ENCODE results near the gene SH3BGR. TPM values are rescaled to one million over a fixed set of nuclear protein-coding genes. Genes with fewer than 3 reads are reported as not detected.

The SH3BGR gene
- total and polyA plus RNA-seq, 2 of the 8 experiments (the other 6 are each of a cell fraction or from before 2014, with no cell fraction given): 2.1 to 5.9 TPM

DNA sequence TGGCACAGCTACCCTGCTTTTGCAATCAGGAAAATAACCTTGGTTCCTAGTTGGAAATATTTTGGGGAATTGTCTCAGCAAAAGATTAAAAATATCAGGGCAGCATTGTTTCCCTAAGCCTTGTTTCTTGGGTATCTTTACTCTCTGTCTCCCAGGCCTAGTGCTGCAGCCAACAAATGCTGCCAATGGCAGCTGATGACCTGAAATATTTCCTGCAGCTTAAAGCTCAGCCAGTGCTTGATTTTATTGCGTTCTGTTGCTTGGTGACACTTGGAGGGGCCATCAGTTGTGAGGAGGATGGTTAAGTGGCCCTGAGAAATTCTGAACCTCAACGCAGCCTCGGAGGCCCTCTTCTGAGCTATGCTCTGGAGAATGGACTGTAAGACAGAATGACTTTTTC is 101.6 kb downstream of the SH3BGR start (continued):
- TF ChIP-seq, protein P1, sequence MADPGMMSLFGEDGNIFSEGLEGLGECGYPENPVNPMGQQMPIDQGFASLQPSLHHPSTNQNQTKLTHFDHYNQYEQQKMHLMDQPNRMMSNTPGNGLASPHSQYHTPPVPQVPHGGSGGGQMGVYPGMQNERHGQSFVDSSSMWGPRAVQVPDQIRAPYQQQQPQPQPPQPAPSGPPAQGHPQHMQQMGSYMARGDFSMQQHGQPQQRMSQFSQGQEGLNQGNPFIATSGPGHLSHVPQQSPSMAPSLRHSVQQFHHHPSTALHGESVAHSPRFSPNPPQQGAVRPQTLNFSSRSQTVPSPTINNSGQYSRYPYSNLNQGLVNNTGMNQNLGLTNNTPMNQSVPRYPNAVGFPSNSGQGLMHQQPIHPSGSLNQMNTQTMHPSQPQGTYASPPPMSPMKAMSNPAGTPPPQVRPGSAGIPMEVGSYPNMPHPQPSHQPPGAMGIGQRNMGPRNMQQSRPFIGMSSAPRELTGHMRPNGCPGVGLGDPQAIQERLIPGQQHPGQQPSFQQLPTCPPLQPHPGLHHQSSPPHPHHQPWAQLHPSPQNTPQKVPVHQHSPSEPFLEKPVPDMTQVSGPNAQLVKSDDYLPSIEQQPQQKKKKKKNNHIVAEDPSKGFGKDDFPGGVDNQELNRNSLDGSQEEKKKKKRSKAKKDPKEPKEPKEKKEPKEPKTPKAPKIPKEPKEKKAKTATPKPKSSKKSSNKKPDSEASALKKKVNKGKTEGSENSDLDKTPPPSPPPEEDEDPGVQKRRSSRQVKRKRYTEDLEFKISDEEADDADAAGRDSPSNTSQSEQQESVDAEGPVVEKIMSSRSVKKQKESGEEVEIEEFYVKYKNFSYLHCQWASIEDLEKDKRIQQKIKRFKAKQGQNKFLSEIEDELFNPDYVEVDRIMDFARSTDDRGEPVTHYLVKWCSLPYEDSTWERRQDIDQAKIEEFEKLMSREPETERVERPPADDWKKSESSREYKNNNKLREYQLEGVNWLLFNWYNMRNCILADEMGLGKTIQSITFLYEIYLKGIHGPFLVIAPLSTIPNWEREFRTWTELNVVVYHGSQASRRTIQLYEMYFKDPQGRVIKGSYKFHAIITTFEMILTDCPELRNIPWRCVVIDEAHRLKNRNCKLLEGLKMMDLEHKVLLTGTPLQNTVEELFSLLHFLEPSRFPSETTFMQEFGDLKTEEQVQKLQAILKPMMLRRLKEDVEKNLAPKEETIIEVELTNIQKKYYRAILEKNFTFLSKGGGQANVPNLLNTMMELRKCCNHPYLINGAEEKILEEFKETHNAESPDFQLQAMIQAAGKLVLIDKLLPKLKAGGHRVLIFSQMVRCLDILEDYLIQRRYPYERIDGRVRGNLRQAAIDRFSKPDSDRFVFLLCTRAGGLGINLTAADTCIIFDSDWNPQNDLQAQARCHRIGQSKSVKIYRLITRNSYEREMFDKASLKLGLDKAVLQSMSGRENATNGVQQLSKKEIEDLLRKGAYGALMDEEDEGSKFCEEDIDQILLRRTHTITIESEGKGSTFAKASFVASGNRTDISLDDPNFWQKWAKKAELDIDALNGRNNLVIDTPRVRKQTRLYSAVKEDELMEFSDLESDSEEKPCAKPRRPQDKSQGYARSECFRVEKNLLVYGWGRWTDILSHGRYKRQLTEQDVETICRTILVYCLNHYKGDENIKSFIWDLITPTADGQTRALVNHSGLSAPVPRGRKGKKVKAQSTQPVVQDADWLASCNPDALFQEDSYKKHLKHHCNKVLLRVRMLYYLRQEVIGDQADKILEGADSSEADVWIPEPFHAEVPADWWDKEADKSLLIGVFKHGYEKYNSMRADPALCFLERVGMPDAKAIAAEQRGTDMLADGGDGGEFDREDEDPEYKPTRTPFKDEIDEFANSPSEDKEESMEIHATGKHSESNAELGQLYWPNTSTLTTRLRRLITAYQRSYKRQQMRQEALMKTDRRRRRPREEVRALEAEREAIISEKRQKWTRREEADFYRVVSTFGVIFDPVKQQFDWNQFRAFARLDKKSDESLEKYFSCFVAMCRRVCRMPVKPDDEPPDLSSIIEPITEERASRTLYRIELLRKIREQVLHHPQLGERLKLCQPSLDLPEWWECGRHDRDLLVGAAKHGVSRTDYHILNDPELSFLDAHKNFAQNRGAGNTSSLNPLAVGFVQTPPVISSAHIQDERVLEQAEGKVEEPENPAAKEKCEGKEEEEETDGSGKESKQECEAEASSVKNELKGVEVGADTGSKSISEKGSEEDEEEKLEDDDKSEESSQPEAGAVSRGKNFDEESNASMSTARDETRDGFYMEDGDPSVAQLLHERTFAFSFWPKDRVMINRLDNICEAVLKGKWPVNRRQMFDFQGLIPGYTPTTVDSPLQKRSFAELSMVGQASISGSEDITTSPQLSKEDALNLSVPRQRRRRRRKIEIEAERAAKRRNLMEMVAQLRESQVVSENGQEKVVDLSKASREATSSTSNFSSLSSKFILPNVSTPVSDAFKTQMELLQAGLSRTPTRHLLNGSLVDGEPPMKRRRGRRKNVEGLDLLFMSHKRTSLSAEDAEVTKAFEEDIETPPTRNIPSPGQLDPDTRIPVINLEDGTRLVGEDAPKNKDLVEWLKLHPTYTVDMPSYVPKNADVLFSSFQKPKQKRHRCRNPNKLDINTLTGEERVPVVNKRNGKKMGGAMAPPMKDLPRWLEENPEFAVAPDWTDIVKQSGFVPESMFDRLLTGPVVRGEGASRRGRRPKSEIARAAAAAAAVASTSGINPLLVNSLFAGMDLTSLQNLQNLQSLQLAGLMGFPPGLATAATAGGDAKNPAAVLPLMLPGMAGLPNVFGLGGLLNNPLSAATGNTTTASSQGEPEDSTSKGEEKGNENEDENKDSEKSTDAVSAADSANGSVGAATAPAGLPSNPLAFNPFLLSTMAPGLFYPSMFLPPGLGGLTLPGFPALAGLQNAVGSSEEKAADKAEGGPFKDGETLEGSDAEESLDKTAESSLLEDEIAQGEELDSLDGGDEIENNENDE (IDR thresholded peaks at IDR 0.05; ENCODE audit: insufficient replicate concordance, low read length): no peak
- TF ChIP-seq NRF1 (IDR thresholded peaks at IDR 0.05; ENCODE audit: low read depth, low read length) (no peak), EZH2 (IDR thresholded peaks at IDR 0.05; ENCODE audit: low read depth, low read length, severe bottlenecking) (no peak), CHD2 (IDR thresholded peaks at IDR 0.05; ENCODE audit: low read length) (no peak), POU5F1 (IDR thresholded peaks at IDR 0.05; ENCODE audit: low read depth, low read length) (no peak), BACH1 (IDR thresholded peaks at IDR 0.05; ENCODE audit: low read length) (no peak)
- TF ChIP-seq, protein P2, sequence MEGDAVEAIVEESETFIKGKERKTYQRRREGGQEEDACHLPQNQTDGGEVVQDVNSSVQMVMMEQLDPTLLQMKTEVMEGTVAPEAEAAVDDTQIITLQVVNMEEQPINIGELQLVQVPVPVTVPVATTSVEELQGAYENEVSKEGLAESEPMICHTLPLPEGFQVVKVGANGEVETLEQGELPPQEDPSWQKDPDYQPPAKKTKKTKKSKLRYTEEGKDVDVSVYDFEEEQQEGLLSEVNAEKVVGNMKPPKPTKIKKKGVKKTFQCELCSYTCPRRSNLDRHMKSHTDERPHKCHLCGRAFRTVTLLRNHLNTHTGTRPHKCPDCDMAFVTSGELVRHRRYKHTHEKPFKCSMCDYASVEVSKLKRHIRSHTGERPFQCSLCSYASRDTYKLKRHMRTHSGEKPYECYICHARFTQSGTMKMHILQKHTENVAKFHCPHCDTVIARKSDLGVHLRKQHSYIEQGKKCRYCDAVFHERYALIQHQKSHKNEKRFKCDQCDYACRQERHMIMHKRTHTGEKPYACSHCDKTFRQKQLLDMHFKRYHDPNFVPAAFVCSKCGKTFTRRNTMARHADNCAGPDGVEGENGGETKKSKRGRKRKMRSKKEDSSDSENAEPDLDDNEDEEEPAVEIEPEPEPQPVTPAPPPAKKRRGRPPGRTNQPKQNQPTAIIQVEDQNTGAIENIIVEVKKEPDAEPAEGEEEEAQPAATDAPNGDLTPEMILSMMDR (IDR thresholded peaks at IDR 0.05; ENCODE audit: control extremely low read depth in 1 of 3, insufficient read depth in 1 of 3, low read depth in 1 of 3, low read length in 3 of 3): no peak
